ENCODE data around the gene ERP44.

ERP44 gene

DNA sequence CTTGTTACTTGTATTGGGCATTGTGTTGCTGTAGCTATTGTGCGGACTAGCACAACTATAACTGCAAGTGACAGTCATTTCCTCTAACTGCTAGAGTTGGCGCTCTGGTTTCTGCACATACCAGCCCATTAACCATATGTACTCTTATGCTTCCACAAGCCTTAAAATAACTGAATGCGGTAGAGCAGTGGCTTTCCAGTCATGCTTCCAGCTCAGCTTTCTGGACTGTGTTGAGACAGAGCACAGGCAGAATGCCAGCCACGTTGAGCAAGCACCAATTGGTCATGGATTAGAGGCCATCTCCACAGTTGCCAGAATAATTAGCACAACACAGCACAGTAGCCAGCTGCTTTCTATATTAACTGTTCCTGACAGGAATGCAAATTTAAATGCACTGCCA lies 12.4 kb upstream of the ERP44 start:
- no peak for DNase-seq (ENCODE audit: low read depth in 1 of 2, low spot score in 1 of 2)
- H3K27ac ChIP-seq (replicated peaks), result no peak overlapping the region
- no peak for TF ChIP-seq POLR2AphosphoS5 (IDR thresholded peaks at IDR 0.05; ENCODE audit: low read depth)
- no peak for TF ChIP-seq GABPA (IDR thresholded peaks at IDR 0.05; ENCODE audit: low read depth)
- TF ChIP-seq, protein P1, sequence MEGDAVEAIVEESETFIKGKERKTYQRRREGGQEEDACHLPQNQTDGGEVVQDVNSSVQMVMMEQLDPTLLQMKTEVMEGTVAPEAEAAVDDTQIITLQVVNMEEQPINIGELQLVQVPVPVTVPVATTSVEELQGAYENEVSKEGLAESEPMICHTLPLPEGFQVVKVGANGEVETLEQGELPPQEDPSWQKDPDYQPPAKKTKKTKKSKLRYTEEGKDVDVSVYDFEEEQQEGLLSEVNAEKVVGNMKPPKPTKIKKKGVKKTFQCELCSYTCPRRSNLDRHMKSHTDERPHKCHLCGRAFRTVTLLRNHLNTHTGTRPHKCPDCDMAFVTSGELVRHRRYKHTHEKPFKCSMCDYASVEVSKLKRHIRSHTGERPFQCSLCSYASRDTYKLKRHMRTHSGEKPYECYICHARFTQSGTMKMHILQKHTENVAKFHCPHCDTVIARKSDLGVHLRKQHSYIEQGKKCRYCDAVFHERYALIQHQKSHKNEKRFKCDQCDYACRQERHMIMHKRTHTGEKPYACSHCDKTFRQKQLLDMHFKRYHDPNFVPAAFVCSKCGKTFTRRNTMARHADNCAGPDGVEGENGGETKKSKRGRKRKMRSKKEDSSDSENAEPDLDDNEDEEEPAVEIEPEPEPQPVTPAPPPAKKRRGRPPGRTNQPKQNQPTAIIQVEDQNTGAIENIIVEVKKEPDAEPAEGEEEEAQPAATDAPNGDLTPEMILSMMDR (IDR thresholded peaks at IDR 0.05; ENCODE audit: insufficient read depth, low read length), result no peak
- TF ChIP-seq, protein P2, sequence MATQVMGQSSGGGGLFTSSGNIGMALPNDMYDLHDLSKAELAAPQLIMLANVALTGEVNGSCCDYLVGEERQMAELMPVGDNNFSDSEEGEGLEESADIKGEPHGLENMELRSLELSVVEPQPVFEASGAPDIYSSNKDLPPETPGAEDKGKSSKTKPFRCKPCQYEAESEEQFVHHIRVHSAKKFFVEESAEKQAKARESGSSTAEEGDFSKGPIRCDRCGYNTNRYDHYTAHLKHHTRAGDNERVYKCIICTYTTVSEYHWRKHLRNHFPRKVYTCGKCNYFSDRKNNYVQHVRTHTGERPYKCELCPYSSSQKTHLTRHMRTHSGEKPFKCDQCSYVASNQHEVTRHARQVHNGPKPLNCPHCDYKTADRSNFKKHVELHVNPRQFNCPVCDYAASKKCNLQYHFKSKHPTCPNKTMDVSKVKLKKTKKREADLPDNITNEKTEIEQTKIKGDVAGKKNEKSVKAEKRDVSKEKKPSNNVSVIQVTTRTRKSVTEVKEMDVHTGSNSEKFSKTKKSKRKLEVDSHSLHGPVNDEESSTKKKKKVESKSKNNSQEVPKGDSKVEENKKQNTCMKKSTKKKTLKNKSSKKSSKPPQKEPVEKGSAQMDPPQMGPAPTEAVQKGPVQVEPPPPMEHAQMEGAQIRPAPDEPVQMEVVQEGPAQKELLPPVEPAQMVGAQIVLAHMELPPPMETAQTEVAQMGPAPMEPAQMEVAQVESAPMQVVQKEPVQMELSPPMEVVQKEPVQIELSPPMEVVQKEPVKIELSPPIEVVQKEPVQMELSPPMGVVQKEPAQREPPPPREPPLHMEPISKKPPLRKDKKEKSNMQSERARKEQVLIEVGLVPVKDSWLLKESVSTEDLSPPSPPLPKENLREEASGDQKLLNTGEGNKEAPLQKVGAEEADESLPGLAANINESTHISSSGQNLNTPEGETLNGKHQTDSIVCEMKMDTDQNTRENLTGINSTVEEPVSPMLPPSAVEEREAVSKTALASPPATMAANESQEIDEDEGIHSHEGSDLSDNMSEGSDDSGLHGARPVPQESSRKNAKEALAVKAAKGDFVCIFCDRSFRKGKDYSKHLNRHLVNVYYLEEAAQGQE (IDR thresholded peaks at IDR 0.05; ENCODE audit: insufficient replicate concordance, low read depth), result no peak
- no peak for TF ChIP-seq SPI1 (IDR thresholded peaks at IDR 0.05; ENCODE audit: borderline replicate concordance, low read depth)
- no peaks in the 10 kb centered on the region for H3K27me3 ChIP-seq (ENCODE audit: insufficient read depth, poor library complexity, severe bottlenecking)
- no peak overlapping the region for H3K4me3 ChIP-seq (replicated peaks; ENCODE audit: insufficient read depth, low read length)

DNA sequence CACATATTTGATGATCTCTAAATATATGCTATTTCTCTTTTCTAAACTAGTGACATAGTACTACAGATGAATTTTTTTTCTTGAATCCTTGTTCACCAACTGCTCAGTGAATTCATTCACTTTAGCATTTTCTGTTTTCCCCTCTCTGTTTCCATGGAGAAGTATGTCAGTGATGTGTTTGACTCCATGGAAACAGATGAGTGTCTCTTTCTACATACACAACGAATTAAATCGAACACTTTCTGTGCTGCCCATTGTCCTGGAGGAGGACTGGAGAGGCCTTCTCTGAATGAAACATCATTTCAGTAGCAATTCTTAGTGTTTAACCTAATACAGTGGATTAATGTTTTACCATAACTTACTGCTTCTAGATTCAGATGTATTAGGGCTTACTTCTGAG lies 9.8 kb upstream of the ERP44 start:
- no peak for TF ChIP-seq SPI1 (IDR thresholded peaks at IDR 0.05; ENCODE audit: borderline replicate concordance, low read depth)
- TF ChIP-seq, protein P2 (IDR thresholded peaks at IDR 0.05; ENCODE audit: insufficient replicate concordance, low read depth), result no peak
- no peak for TF ChIP-seq GABPA (IDR thresholded peaks at IDR 0.05; ENCODE audit: low read depth)
- TF ChIP-seq, protein P1 (IDR thresholded peaks at IDR 0.05; ENCODE audit: insufficient read depth, low read length), result no peak
- no peak for TF ChIP-seq POLR2AphosphoS5 (IDR thresholded peaks at IDR 0.05; ENCODE audit: low read depth)
- Histone ChIP-seq H3K4me3 (replicated peaks; ENCODE audit: insufficient read depth, low read length) (no peak overlapping the region), H3K27ac (replicated peaks) (no peak overlapping the region), H3K27me3 (ENCODE audit: insufficient read depth, poor library complexity, severe bottlenecking) (no peaks in the 10 kb centered on the region)
- DNase-seq (ENCODE audit: low read depth in 1 of 2, low spot score in 1 of 2), result no peak

DNA sequence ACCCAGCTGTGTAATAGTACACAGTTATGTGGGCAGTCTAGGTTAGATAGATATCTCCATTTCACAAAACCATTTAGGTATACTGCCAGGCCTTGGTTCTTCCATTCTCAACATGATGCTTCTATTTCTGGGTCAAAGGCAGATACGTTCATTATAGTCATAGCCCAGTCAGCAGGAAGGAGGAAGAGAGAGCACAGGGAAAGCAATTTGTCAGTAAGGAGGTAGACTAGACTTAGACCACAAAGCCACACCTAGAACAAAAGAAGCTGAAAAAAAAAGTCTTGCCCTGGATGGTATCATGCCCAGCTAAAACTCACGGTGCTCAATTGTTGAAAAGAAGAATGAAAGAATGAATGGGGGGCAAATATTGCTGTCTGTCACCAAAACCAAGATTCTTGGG lies 7.8 kb upstream of the ERP44 start:
- H3K4me3 ChIP-seq (replicated peaks; ENCODE audit: insufficient read depth, low read length), result no peak overlapping the region
- TF ChIP-seq, protein P2 (IDR thresholded peaks at IDR 0.05; ENCODE audit: insufficient replicate concordance, low read depth), result no peak
- TF ChIP-seq SPI1 (IDR thresholded peaks at IDR 0.05; ENCODE audit: borderline replicate concordance, low read depth), result no peak
- TF ChIP-seq, protein P1 (IDR thresholded peaks at IDR 0.05; ENCODE audit: insufficient read depth, low read length), result no peak
- no peak for TF ChIP-seq GABPA (IDR thresholded peaks at IDR 0.05; ENCODE audit: low read depth)
- no peak for TF ChIP-seq POLR2AphosphoS5 (IDR thresholded peaks at IDR 0.05; ENCODE audit: low read depth)
- no peak overlapping the region for H3K27ac ChIP-seq (replicated peaks)
- H3K27me3 ChIP-seq (ENCODE audit: insufficient read depth, poor library complexity, severe bottlenecking), result no peaks in the 10 kb centered on the region
- DNase-seq (ENCODE audit: low read depth in 1 of 2, low spot score in 1 of 2), result no peak
